ENCODE data around the gene SQSTM1.
"Not testable (repeated sequence)": the region's sequence is repeated elsewhere in the genome, so short reads cannot be mapped to it uniquely, and the experiment has no call there.

Gene SQSTM1

DNA sequence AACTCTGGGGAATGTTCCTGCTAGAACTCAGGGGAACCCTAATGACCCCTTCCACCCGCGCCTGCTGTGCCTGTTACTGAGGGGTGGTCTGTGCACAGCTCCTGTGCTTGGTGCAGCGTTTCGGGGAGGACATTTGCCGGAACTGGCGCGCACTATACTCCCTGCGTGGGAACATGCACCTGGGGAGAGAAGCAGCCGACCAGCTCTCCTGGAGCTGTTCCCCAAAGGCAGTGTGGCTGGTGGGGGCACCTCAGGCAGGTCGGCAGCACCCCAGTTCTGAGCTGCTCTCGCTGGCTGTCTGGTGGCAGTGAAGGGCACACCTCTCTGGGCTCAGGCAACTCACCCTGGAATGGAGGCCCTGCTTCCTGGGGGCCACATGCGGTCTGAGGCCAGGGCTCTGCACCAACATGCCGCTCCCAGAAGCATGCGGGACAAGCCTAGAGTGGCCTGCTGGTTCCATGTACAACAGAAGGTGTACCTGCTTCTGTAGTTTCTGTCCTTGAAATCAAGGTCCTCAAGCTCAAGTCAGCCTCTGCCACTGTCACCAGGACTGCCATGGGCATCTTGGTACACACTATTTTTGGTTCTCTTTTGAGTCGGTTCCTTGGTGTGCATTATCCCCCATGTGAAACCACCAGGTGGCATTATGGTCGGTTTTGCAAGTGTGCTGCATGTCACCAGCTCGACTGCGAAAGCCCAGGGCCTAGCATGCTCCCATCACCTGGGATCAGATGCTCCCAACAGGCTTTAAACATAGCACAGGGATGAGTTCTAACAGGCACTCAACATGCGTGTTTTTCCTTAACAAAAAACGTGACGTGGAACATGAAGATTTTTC, 45.8 kb downstream of the SQSTM1 start:
- Histone ChIP-seq H3K27me3 (ENCODE audit: insufficient read depth, low read length) (no peaks in the 10 kb centered on the region), H3K4me1 (ENCODE audit: insufficient read depth, low read length) (no peaks in the 10 kb centered on the region), H3K9me3 (ENCODE audit: low read length) (no peaks in the 10 kb centered on the region), H3K36me3 (ENCODE audit: insufficient read depth, low read length) (peaks cover 53% of the 10 kb centered on the region), H2AFZ (ENCODE audit: low read depth, low read length) (no peak overlapping the region), H3K4me3 (ENCODE audit: low read length) (no peak overlapping the region)

DNA sequence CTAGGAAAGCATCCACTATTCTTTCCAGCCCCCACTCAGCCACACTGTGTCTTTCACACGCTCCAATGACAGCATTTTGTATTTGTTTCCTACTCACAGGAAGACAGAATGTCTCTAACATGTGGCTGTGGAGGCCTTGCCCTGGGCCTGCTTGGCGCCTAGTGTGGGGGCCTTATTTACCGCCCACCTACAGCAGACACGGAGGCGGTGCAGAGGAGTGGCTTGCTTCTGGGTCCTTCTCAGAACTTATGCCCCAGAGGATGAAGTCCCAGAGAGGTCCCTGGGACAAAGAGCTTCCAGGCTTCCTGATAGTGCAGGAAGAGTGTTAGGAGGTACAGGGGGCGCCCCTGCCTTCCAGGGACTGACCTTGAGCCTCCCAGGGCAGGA, 46.4 kb downstream of the SQSTM1 start:
- Histone ChIP-seq H2AFZ (ENCODE audit: low read depth, low read length) (no peak overlapping the region), H3K36me3 (ENCODE audit: insufficient read depth, low read length) (peaks cover 54% of the 10 kb centered on the region), H3K27me3 (ENCODE audit: insufficient read depth, low read length) (no peaks in the 10 kb centered on the region), H3K9me3 (ENCODE audit: low read length) (no peaks in the 10 kb centered on the region), H3K4me1 (ENCODE audit: insufficient read depth, low read length) (no peaks in the 10 kb centered on the region), H3K4me3 (ENCODE audit: low read length) (no peak overlapping the region)

DNA sequence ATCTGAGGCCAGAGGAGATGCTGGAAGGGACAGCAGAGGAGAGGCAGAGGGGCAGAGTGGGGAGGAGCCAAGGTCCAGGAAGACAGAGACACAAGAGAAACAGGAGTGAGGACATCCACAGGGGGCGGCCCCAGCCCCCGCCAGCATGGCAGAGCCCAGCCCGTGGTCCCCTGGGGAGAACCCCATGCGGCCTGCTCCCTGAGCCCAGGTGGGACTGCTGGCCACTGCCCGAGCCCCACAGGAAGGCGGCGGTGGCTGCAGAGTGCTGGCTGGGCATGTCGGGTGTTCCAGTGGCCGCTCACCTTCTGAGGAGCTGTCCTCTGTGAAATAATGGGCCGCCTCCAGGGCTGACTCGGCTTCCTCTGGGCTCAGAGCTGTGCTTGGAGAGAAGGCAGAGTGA, 46.8 kb downstream of the SQSTM1 start:
- H2AFZ ChIP-seq (ENCODE audit: low read depth, low read length) = no peak overlapping the region
- H3K4me1 ChIP-seq (ENCODE audit: insufficient read depth, low read length) = no peaks in the 10 kb centered on the region
- H3K9me3 ChIP-seq (ENCODE audit: low read length) = no peaks in the 10 kb centered on the region
- no peak overlapping the region for H3K4me3 ChIP-seq (ENCODE audit: low read length)
- no peaks in the 10 kb centered on the region for H3K27me3 ChIP-seq (ENCODE audit: insufficient read depth, low read length)
- peaks cover 58% of the 10 kb centered on the region for H3K36me3 ChIP-seq (ENCODE audit: insufficient read depth, low read length)

DNA sequence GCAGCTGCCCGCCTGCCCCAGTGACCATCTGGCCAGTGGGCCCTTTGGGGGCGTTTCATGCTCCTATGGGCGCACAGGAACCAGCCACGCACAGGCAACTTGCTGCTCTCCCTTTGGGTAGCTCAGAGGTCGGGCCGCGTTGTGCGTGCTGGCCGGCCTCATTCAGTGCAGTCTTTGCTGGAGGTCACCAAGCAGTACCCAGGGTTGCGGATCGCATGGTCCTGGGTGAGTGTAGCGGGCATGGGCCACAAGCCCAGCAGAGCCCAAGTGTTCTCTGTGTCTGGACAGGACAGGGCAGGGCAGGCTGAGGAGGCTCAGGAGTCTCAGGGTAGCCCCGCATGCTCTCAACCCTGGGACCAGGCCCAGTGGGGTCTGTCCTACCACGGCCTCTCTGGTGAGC, 47.8 kb downstream of the SQSTM1 start:
- no peaks in the 10 kb centered on the region for H3K9me3 ChIP-seq (ENCODE audit: low read length)
- H3K27me3 ChIP-seq (ENCODE audit: insufficient read depth, low read length) = no peaks in the 10 kb centered on the region
- H2AFZ ChIP-seq (ENCODE audit: low read depth, low read length) = no peak overlapping the region
- H3K4me3 ChIP-seq (ENCODE audit: low read length) = no peak overlapping the region
- H3K36me3 ChIP-seq (ENCODE audit: insufficient read depth, low read length) = peaks cover 55% of the 10 kb centered on the region
- no peaks in the 10 kb centered on the region for H3K4me1 ChIP-seq (ENCODE audit: insufficient read depth, low read length)

GRCh38 chr5:179869101-179869500, 48.4 kb downstream of the SQSTM1 start:
- Histone ChIP-seq H2AFZ (ENCODE audit: low read depth, low read length) (no peak overlapping the region), H3K27me3 (ENCODE audit: insufficient read depth, low read length) (no peaks in the 10 kb centered on the region), H3K4me1 (ENCODE audit: insufficient read depth, low read length) (no peaks in the 10 kb centered on the region), H3K4me3 (ENCODE audit: low read length) (no peak overlapping the region), H3K36me3 (ENCODE audit: insufficient read depth, low read length) (peaks cover 57% of the 10 kb centered on the region), H3K9me3 (ENCODE audit: low read length) (no peaks in the 10 kb centered on the region)

DNA sequence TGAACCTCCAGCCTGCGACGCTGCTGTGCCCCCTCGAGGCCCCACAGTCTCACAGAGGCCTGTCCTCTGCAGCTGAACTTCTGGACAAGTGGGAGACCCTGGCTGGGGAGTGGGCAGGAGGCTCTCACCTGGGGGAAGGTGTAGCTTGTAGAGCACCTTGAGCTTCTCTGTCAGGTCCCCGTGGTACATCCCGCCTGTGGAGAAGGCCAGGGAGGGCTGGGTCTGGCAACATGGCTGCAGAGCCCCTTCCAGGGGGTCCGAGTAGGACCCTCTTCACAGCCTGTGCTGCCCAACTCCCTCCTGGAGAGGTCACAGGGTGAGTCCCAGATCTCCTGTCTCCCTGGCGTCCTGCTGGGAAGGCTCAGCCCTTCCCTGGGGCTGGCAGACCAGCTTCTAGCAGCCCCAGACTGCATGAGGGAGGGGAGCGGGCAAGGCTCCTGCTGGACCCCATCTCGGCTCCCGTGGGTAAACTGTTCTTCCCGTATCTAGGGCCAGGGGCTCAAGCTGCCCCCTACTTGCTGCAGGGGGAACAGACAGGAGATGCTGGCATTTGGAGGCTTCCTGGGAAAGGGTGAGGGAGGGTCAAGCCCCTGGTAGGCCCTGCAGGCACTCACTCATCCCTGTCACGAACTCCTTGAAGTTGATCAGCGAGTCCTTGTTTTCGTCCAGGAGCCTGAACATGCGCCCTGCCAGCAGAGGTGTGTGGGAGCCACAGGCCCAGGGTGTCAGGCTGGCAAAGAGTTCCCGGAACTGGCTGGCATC, 49.1 kb downstream of the SQSTM1 start:
- no peaks in the 10 kb centered on the region for H3K4me1 ChIP-seq (ENCODE audit: insufficient read depth, low read length)
- H3K4me3 ChIP-seq (ENCODE audit: low read length) = no peak overlapping the region
- H3K9me3 ChIP-seq (ENCODE audit: low read length) = no peaks in the 10 kb centered on the region
- no peak overlapping the region for H2AFZ ChIP-seq (ENCODE audit: low read depth, low read length)
- H3K27me3 ChIP-seq (ENCODE audit: insufficient read depth, low read length) = no peaks in the 10 kb centered on the region
- peaks cover 61% of the 10 kb centered on the region for H3K36me3 ChIP-seq (ENCODE audit: insufficient read depth, low read length)

DNA sequence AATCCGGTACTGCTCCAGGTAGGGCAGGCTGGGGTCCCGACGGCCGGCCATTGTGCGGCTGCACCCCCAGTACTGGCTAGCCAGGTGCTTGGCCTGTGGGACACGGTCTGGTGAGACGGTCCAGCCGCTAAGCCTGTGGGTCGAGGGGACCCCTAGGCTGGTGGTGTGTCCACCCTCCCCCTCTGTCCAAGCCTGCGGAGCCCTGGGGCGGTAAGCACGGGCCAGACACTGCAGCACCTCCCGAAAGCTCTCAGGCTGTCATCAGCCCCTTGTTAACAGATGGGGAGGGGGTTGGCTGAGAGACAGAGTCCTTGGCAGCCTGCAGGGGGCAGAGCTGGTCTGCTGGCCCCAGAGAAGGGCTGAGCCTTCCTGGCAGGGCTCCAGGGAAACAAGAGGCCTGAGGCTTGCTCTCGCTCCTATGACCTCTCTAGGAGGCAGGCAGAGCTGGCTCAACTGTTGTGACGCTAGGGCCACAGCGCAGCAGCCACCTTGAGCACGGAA, 49.7 kb downstream of the SQSTM1 start:
- H2AFZ ChIP-seq (ENCODE audit: low read depth, low read length) = no peak overlapping the region
- no peaks in the 10 kb centered on the region for H3K9me3 ChIP-seq (ENCODE audit: low read length)
- H3K36me3 ChIP-seq (ENCODE audit: insufficient read depth, low read length) = peaks cover 62% of the 10 kb centered on the region
- H3K4me1 ChIP-seq (ENCODE audit: insufficient read depth, low read length) = no peaks in the 10 kb centered on the region
- H3K27me3 ChIP-seq (ENCODE audit: insufficient read depth, low read length) = no peaks in the 10 kb centered on the region
- no peak overlapping the region for H3K4me3 ChIP-seq (ENCODE audit: low read length)

DNA sequence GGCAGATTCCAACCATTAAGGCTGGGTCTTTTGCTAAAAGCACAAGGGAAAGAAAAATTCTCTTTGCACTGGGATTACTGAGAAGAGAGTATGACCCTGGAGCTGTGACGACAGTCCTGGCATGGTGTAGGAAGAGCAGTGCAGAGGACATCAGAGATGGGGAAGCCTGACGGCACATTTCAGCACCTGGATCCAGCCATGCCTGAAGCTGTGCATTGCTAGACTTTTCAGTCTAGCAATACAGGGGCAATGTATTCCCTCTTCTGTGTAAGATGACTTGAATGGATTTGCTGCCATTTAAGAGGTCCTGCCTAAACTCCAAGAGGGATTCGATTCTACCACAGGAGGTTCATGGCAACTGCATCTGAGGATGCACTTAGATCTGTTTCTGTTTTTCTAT, 50.2 kb downstream of the SQSTM1 start:
- no peaks in the 10 kb centered on the region for H3K9me3 ChIP-seq (ENCODE audit: low read length)
- H3K4me3 ChIP-seq (ENCODE audit: low read length) = no peak overlapping the region
- no peaks in the 10 kb centered on the region for H3K4me1 ChIP-seq (ENCODE audit: insufficient read depth, low read length)
- no peaks in the 10 kb centered on the region for H3K27me3 ChIP-seq (ENCODE audit: insufficient read depth, low read length)
- no peak overlapping the region for H2AFZ ChIP-seq (ENCODE audit: low read depth, low read length)
- peaks cover 64% of the 10 kb centered on the region for H3K36me3 ChIP-seq (ENCODE audit: insufficient read depth, low read length)

- not testable (repeated sequence) for H3K27me3 ChIP-seq (ENCODE audit: insufficient read depth, low read length); H2AFZ ChIP-seq (ENCODE audit: low read depth, low read length); H3K9me3 ChIP-seq (ENCODE audit: low read length); H3K4me1 ChIP-seq (ENCODE audit: insufficient read depth, low read length); H3K4me3 ChIP-seq (ENCODE audit: low read length)
- peaks cover 68% of the 10 kb centered on the region for H3K36me3 ChIP-seq (ENCODE audit: insufficient read depth, low read length)
These were observed 50.8 kb downstream of the SQSTM1 start for GRCh38 chr5:179871533-179871932.

- no peaks in the 10 kb centered on the region for H3K4me1 ChIP-seq (ENCODE audit: insufficient read depth, low read length)
- H3K9me3 ChIP-seq (ENCODE audit: low read length) = no peaks in the 10 kb centered on the region
- H2AFZ ChIP-seq (ENCODE audit: low read depth, low read length) = no peak overlapping the region
- no peaks in the 10 kb centered on the region for H3K27me3 ChIP-seq (ENCODE audit: insufficient read depth, low read length)
- H3K36me3 ChIP-seq (ENCODE audit: insufficient read depth, low read length) = peaks cover 68% of the 10 kb centered on the region
- H3K4me3 ChIP-seq (ENCODE audit: low read length) = no peak overlapping the region
These were observed 51.5 kb downstream of the SQSTM1 start for GRCh38 chr5:179872055-179872827.

- Histone ChIP-seq H2AFZ (ENCODE audit: low read depth, low read length) (no peak overlapping the region), H3K4me3 (ENCODE audit: low read length) (no peak overlapping the region), H3K27me3 (ENCODE audit: insufficient read depth, low read length) (no peaks in the 10 kb centered on the region), H3K36me3 (ENCODE audit: insufficient read depth, low read length) (peaks cover 73% of the 10 kb centered on the region), H3K9me3 (ENCODE audit: low read length) (no peaks in the 10 kb centered on the region), H3K4me1 (ENCODE audit: insufficient read depth, low read length) (no peaks in the 10 kb centered on the region)
These were observed 52.3 kb downstream of the SQSTM1 start for GRCh38 chr5:179872828-179873575.

DNA sequence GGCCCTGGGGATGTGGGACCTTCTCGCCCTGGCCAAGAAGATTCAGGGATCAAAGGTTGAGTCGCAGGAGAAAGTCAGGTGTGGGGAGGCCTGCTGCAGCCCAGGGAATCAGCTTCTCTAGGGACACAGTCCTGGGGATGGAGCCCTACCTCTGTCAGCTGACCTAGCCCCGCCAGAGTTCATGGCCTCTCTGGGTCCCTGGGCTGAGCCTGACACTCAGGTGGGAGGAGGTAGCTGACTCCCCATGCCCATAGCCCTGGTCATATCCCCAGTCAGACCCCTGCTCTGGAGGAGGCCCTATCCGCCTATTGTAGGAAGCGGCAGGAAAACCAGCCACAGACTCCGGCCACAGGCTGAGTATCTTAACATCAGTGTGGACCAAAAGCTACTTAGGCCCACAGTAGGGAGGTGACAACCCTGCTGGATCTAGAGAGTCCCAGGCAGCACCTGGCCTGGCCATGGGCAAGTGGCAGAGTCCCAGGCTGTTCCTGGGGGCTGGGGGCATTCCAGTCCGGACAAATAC, 52.9 kb downstream of the SQSTM1 start:
- Histone ChIP-seq H3K9me3 (ENCODE audit: low read length) (no peaks in the 10 kb centered on the region), H2AFZ (ENCODE audit: low read depth, low read length) (no peak overlapping the region), H3K36me3 (ENCODE audit: insufficient read depth, low read length) (peaks cover 80% of the 10 kb centered on the region), H3K4me3 (ENCODE audit: low read length) (no peak overlapping the region), H3K27me3 (ENCODE audit: insufficient read depth, low read length) (no peaks in the 10 kb centered on the region), H3K4me1 (ENCODE audit: insufficient read depth, low read length) (no peaks in the 10 kb centered on the region)
